ENCODE measurements around the gene TENM4. TPM values are rescaled to one million over a fixed set of nuclear protein-coding genes. Genes with fewer than 3 reads are reported as not detected.

TENM4 gene
- total RNA-seq, 1 donor from 2014 or later: 50.7 TPM

GRCh38 chr11:78821371-78822306 is 619.2 kb downstream of the TENM4 start:
- Mint-ChIP-seq H3K27me3 (ENCODE audit: unreplicated experiment) (no peaks in the 10 kb centered on the region), H3K9me3 (ENCODE audit: unreplicated experiment) (peaks cover 2% of the 10 kb centered on the region), H3K36me3 (ENCODE audit: unreplicated experiment) (no peaks in the 10 kb centered on the region), H3K4me1 (ENCODE audit: low read depth, unreplicated experiment) (no peaks in the 10 kb centered on the region), H3K4me3 (ENCODE audit: unreplicated experiment) (no peak overlapping the region), H3K27ac (ENCODE audit: unreplicated experiment) (no peak overlapping the region)
- no peak for TF ChIP-seq CTCF (IDR thresholded peaks at IDR 0.05; ENCODE audit: partially characterized antibody, unreplicated experiment)
- DNase-seq: no peak

GRCh38 chr11:78820741-78821140 is 620.1 kb downstream of the TENM4 start:
- no peaks in the 10 kb centered on the region for H3K27me3 Mint-ChIP-seq (ENCODE audit: unreplicated experiment)
- DNase-seq: no peak
- no peak overlapping the region for H3K4me3 Mint-ChIP-seq (ENCODE audit: unreplicated experiment)
- H3K4me1 Mint-ChIP-seq (ENCODE audit: low read depth, unreplicated experiment): no peaks in the 10 kb centered on the region
- H3K9me3 Mint-ChIP-seq (ENCODE audit: unreplicated experiment): peaks cover 2% of the 10 kb centered on the region
- no peaks in the 10 kb centered on the region for H3K36me3 Mint-ChIP-seq (ENCODE audit: unreplicated experiment)
- TF ChIP-seq CTCF (IDR thresholded peaks at IDR 0.05; ENCODE audit: partially characterized antibody, unreplicated experiment): no peak
- no peak overlapping the region for H3K27ac Mint-ChIP-seq (ENCODE audit: unreplicated experiment)

- Mint-ChIP-seq H3K36me3 (ENCODE audit: unreplicated experiment) (no peaks in the 10 kb centered on the region), H3K4me3 (ENCODE audit: unreplicated experiment) (no peak overlapping the region), H3K27me3 (ENCODE audit: unreplicated experiment) (peaks cover 3% of the 10 kb centered on the region), H3K27ac (ENCODE audit: unreplicated experiment) (no peak overlapping the region), H3K4me1 (ENCODE audit: low read depth, unreplicated experiment) (peaks cover 3% of the 10 kb centered on the region), H3K9me3 (ENCODE audit: unreplicated experiment) (peaks cover 2% of the 10 kb centered on the region)
- no peak for DNase-seq
- TF ChIP-seq CTCF (IDR thresholded peaks at IDR 0.05; ENCODE audit: partially characterized antibody, unreplicated experiment): no peak
These were observed 622.6 kb downstream of the TENM4 start for GRCh38 chr11:78818201-78818600.

- no peak for TF ChIP-seq CTCF (IDR thresholded peaks at IDR 0.05; ENCODE audit: partially characterized antibody, unreplicated experiment)
- Mint-ChIP-seq H3K36me3 (ENCODE audit: unreplicated experiment) (no peaks in the 10 kb centered on the region), H3K27ac (ENCODE audit: unreplicated experiment) (no peak overlapping the region), H3K9me3 (ENCODE audit: unreplicated experiment) (peaks cover 4% of the 10 kb centered on the region), H3K4me1 (ENCODE audit: low read depth, unreplicated experiment) (peaks cover 8% of the 10 kb centered on the region), H3K4me3 (ENCODE audit: unreplicated experiment) (no peak overlapping the region), H3K27me3 (ENCODE audit: unreplicated experiment) (peaks cover 3% of the 10 kb centered on the region)
- no peak for DNase-seq
These were observed 625.0 kb downstream of the TENM4 start for GRCh38 chr11:78815831-78816230.
